ENCODE data around the gene CARD19. TPM values are rescaled to one million over a fixed set of nuclear protein-coding genes. Genes with fewer than 3 reads are reported as not detected.

CARD19 gene
- total and polyA plus RNA-seq, 2 of the 8 experiments (the other 6 are each of a cell fraction or from before 2014, with no cell fraction given) = 21.2 to 112 TPM

GRCh38 chr9:93058355-93059010 is 37.5 kb upstream of the CARD19 start, which contains the start of gene SUSD3 (continued):
- peak in 1 of 2 experiments; percentile 58; a peak in 1 of 3 replicates for TF ChIP-seq POLR2A (IDR thresholded peaks at IDR 0.05; ENCODE audit: control extremely low read depth in 1 of 2, low read depth in 2 of 2, low read length in 2 of 2)
- TF ChIP-seq MAX (IDR thresholded peaks at IDR 0.05) = no peak
- TF ChIP-seq CHD1 (IDR thresholded peaks at IDR 0.05; ENCODE audit: low read depth, low read length) = no peak
- TF ChIP-seq USF2 (IDR thresholded peaks at IDR 0.05; ENCODE audit: low read length) = no peak
- no peak for TF ChIP-seq TCF12 (IDR thresholded peaks at IDR 0.05; ENCODE audit: low read depth, low read length)
- TF ChIP-seq SP1 (IDR thresholded peaks at IDR 0.05; ENCODE audit: low read depth, low read length) = peak; percentile 65; the same call in 1 of the 2 replicates
- peak; percentile 57 for TF ChIP-seq PHF8 (conservative IDR thresholded peaks at IDR 0.05; ENCODE audit: low read depth, low read length)

Measured in H1 (cell line).